ENCODE measurements around the gene DHRS11.

The DHRS11 gene, protein sequence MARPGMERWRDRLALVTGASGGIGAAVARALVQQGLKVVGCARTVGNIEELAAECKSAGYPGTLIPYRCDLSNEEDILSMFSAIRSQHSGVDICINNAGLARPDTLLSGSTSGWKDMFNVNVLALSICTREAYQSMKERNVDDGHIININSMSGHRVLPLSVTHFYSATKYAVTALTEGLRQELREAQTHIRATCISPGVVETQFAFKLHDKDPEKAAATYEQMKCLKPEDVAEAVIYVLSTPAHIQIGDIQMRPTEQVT

DNA sequence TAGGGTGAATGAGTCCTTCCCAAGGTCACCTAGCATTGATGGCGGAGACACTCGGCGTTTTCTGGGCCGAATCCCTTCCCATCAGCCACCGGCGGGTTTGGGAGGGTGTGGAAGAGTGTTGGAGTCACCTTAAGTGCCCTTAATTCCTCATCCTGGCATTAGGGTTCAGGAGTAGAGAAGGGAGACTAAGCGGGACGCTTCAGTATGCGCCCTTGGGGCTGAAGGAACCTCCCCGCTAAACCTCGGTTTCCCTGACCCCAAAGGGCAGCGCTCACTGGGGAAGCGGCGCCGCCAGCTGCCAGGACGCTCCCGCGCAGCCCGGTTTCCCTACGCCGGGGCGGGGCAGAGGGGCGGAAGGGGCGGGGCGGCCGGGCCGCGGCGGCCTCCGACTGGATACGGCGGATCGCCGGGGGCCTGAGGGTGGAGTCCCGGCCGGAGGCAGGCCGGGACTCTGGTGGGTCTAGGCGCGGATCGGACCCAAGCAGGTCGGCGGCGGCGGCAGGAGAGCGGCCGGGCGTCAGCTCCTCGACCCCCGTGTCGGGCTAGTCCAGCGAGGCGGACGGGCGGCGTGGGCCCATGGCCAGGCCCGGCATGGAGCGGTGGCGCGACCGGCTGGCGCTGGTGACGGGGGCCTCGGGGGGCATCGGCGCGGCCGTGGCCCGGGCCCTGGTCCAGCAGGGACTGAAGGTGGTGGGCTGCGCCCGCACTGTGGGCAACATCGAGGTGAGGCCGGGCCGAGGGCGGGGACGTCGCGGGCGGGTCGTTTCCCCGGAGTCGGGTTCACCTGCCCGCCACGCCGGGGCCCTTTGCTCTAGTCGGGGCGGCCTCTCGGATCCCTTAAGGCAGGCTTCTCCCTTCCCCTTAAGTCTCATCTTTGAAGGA, at the start of gene DHRS11:
Gene DHRS11, plus strand, starts transcription at position 446 of the 882 bp plus-strand sequence. Its CDS starts 131 bp downstream, at position 577.
- peak; percentile 85 for DNase-seq

DNA sequence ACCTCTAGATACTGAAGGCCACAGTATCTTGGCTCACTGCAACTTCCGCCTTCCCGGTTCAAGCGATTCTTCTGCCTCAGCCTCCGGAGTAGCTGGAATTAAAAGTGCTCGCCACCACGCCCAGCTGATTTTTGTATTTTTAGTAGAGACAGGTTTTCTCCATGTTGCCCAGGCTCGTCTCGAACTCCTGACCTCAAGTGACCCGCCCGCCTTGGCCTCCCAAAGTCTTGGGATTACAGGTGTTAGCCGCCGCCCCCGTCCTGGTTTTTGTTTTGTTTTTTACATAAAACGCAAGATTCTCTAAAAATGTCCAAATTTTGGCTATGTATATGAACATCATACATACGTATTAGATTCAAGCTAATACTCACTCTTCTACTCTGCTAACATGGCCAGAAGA, 48.9 kb upstream of the DHRS11 start:
- DNase-seq = no peak

DNA sequence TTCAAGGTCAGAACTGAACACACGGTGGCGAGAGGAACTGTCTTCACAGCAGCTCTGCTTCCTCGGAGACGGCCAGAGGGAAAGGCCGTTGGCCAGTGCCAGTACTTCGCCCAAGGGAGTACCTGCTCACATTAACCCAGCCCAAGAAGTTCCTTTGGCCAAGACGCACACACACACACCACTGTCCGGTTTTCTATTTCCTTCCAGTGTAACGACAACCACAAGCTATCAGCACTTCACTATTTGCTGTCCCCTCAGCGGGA, 47.7 kb upstream of the DHRS11 start:
- peak; percentile 64 for DNase-seq

DNA sequence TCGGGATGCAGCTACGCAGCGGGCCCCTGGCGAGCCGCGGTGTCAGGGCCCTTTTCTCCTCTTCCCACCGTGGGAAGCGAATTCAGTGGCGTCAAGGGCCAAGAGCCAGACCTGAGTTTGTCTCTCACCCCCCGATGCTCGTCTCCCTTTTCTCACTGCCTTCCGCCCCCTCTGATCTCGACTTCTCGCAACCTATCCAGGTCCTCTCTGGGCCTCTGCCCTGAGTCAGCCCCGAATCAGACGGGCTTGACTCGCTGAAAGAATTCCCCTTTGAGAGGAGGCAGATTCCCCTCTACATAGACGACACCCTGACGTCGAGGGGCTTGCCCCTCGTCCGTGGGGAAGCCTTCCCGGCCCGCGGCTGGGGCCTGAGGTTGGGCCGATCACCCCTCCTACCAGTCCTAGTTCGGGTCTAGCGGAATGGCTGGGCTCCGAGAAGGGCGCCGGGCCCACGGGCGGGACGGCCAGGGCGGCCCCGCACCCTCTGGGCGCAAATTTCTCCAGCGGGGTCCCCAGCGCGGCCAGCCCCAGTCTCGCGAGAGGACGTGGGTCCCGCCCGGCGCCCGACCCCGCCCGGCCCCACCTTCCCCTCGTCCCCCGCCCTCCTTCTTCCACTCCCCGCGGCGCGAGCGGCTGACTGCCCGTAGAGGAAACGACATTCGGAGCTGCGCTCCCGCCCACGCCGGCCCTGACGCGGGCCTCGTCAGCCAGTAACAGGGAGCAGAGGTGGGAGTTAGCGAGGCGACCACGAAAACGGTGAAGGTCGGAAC, 47.2 kb upstream of the DHRS11 start, which contains the start of gene GGNBP2:
Gene GGNBP2, plus strand, starts transcription at position 613 of the 770 bp plus-strand sequence. CDS start 806 bp downstream, outside the sequence.
- DNase-seq = peak; percentile 98

DNA sequence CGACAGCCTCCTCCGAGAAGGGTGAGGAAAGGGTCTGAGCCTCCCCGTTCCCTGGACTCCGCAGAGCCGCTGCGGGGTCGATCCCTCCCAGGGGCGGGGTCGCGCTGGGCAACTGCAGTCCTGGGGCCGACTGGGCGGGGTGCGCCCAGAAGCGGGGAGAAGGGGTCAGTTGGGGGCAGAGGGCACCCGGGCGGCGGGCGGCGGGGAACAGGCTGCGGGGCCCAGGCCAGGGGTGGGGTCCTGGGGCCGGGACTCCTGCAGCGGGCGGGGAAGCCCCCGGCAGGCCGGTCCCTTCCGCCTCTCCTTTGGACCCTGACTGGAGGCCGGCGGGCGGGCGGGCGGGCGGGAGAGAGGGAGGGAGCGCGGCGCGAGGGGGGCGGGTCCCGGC, 46.6 kb upstream of the DHRS11 start:
- DNase-seq = no peak

DNA sequence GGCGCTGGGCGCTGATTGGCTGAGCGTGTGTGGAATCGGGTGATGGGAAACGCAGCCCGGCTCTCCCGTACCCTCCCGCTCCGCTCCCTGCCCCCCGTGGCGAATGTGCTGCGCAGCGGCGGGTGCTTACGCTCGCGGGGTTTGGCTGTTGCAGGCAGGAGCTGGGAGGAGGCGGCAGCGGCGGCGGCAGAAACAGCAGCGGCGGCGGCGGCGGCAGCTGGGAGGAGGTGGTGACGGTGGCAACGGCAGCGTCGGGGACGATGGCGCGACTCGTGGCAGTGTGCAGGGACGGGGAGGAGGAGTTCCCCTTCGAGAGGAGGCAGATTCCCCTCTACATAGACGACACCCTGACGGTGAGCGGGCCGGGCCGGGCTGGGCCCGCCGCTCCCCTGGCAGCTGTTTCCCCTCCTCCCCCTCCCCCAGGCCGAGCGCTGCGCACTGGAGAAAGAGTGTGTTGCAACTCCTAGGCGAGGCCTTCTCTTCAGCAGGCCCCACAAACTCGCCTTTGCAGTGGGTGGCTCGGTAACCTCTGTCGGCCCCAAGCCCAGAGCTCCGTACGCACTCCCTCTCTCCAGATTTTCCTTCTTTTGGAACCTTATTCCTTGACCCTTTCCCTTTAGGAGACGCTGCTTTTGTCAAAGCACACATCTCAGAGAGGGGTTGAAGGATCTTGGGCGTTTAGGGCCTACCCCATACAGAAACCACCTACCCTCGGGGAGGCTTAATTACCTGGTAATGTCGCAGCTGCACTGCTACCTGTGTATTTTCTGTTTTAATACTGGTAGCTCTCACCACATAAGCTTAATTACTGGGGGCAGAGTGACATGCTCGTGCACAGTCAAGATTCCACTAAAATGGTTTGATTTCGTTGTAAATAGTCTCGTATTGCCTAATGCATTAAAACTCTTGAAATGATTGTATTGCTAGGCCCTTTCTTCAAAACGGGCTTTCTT, 45.9 kb upstream of the DHRS11 start:
- DNase-seq = peak; percentile 99

DNA sequence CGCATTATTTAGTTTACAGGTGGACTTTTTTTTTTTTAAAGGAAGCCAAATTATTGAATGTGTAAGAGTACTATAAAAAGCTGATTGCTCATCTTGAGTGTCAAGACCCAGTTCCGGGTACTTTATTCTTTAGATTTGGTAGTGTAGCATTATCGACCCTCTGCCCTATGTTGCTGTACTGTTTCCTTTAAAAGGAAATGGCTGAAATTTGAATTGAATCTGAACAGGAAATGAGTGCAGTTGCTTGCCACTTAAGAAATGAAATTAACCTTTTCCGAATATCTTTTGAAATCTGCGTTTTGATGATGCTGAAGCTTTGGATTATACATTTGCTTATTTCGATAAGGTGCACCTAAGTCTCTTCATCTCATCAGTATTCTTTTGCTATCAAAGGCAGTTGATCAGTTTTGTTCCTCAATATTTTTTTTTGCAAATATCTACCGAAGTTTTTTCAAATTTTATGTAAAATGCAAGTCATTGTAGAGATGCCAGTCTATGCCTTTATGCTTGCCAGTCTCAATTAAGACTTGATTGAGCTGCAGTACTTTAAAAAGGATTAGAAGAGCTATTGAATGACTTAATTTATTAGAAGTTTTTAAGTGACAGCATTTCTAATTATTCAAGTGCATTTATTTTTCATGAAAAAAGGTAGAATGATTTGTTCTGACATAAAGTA, 45.1 kb upstream of the DHRS11 start:
- DNase-seq = no peak

DNA sequence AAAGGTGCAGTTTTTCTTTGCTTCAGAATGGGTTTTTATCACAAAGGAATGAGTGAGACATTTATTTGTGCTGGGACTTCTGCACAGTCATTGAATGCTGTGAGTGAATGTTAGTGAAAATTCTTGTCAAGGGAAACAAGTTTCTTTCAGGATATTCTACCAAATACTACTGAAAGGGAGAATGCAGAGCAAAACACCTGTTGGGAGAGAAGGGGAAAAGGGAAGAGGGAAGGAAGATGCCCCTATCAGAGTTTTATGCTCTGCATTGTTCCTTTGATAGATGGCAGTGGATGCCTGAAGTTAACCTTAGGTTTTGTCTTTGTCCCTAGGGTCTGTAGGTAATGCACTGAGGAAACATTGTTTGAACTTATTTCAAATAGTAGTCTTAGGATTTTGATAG, 43.9 kb upstream of the DHRS11 start:
- no peak for DNase-seq

DNA sequence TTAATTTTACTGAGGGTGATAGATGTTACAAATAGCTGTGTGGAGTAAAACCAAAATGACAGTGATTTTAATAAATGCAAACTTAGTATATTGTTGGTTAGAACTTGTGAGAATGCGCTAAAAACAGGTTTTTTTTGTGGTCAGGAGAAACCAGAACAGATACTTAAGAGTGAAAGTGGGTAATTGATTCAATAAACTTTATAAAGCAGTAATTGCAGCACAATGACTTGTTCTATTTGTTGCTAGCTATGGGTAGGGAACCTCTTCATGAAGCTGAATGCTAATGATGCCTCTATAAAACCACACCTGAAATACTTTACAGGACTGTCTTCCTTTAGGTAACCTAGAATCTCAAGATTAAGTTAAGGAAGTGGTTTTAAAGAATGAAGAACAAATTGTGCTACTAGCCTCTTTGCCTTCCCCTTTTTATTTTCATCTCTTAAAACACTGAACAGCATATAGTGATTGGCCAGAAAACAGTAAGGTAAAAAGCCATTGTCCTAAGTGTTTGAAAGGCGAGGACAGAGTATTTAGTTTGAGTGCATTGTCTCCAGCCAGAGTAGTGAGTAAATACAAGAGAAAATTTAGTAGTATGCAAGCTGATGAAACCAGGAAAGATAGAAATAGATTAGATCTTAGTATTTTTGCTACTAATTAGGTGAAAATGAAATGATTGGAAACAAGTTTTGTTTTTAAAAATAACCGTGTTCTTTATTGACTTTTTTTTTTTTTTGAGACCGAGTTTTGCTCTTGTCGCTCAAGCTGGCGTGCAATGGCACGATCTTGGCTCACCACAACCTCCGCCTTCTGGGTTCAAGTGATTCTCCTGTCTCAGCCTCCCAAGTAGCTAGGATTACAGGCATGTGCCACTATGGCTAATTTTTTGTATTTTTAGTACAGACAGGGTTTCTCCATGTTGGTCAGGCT, 40.9 kb upstream of the DHRS11 start:
- peak; percentile 29 for DNase-seq

DNA sequence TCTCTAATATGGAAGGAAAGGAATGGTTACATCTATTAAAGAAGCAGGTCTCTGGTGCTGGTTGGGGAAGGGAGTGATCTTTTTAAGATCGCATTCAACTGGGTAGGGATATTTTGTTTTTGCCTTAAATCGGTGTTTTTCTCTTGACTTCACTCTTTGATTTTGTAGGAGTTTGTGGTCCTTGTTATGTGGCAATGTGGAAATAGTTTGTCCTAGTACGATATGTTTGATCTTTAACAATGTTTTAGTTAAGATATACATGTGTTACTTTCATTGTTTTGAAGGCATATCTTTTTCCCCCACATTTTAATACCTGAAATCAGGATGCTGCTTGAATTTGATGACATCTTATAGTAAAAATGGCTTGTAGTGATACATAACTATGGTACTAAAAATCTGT, 38.2 kb upstream of the DHRS11 start:
- DNase-seq = no peak

DNA sequence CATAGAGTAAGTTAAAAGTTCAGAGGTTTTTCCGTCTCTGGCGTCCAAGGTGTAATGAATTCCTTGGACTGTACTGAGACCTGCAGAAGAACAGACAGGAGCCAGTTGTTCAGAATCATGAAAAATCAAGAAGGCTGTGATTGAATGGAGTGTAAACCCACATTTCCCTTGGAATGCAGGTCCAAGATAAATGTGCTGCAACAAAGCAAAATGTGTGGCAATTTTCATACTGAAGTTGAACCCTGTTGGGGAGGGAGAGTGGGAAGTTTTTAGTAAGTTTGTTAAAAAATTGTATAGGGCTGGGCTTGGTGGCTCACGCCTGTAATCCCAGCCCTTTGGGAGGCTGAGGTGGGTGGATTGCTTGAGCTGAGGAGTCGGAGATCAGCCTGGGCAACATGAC, 25.6 kb upstream of the DHRS11 start:
- no peak for DNase-seq

DNA sequence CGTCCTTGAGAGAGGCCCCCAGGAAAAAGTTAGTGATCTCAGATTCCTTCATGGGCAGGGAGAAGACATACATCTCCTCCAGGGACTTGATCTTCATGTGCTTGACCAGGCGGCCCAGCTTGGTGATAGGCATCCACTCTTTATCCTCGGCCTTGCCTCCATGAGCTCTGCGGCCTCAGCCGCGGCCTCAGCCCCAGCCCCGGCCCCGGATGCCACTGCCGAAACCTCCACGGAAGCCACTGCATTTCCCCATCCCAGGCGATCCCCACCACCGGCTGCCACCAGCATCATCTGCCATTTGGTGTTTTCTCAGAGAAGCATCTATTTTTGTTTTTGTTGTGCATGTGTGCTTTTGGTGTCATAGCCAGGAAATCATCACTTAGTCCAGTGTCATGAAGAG, 16.7 kb upstream of the DHRS11 start:
- no peak for DNase-seq

DNA sequence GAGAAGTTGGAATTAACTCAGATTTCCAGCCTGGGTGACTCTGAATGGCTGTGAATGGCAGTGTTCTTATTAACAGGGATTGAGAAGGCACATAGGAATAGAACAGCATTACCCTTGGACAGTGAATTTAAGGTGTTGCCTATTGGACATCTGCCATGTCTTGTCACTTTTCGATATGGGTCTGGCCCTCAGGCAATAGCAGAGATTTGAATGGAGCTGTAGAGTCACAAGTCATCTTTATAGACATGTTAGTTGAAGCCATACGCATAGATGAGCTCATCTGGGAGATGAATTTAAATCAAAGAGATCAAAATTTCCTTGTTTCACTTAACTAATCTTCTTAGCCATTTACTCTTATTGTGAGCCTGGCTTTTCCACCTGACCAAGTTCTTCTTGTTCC, 14.9 kb upstream of the DHRS11 start:
- no peak for DNase-seq

DNA sequence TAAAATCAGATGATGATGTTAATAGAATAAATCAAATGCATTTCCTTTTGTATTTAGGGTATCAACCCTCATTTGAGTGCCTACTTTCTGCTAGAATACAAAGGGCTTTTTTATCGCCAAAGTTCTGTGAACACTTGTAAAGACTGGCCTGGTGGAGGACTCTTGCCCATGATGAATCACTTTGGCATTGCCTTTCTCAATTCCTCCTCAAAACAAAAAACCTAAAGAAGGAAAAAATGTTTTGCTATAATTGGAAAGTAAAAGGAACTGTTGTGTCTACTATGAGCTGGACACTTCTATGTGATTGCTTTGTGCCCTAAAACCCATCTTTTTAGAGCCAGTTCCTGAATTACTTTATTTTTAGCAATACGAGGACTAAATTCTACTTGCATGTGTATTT, 13.0 kb upstream of the DHRS11 start:
- DNase-seq = no peak

DNA sequence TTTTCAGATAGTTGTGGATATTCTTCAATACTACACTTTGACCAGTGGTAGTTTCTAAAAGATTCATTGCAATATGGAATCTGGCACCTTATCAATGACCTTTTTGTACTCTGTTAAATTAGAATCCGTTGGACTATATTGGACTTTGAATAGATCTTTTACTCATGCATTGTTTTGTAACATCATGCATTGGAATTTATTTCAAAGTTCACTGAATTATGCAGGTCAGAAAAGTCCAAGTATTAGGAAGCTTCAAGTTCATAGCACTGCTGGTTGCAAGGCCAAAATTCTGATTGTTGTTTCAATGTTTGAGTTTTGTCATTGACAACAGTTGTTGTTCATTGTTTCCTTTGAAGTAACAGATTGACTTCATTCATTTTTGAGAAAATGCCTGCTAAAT, 7.9 kb upstream of the DHRS11 start:
- no peak for DNase-seq

DNA sequence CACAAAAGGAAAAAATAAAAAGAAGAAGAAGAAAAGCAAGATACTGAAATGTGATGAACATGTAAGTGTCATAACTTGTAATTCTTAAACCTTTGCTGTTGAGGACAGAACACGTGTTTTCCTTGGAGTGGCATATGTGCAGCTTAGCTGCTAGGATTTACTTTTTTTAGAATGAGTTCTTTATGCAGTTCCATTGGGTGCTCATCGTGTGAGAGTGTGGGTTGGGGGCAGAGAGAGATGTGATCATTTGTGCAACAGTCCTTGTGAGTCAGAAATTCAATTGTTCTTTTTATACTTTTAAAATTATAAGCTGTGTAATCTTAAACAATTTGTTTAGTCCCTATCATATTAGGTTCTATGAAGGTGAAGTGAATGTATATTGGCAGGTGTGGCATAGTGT, 5.5 kb upstream of the DHRS11 start:
- DNase-seq = no peak

DNA sequence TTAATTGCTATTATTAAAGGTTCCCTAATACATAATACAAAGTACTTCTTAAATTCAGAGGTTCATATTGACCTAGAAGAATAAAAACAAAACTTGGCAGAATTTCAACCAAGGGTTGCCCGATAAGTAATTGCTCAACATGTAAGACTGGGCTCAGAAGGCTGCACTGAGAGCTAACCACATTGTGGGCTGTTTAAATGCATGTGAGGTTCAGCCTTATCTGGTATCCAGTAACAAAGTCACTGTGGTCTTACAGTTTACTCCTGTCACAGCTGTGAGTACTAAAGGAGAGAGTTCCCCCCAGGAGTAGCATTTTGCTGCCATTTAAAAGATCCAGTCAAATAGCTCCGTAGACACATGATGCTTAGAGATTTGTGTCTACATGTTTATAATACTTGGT, 1.6 kb upstream of the DHRS11 start:
- no peak for DNase-seq

DNA sequence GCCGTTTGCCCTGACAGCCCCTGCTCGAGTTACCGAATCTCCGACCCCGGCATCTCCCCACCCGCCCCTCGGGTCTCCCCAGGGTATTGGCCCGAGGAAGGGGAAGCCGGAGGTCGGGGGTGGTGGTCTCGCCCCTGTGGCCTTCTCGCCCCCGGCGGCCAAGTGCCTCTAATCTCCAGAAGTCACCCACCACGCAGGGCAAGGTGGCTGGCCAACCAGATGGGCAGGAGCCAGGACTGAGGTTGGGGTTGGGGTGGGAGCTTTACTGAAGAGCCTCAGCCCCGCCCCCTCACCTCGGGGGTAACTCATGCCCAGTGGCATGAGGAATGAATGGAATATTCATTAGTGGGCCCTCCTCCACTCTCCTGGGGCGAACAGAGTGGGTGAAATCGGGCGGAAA, 637 bp downstream of the DHRS11 start:
- no peak for DNase-seq

DNA sequence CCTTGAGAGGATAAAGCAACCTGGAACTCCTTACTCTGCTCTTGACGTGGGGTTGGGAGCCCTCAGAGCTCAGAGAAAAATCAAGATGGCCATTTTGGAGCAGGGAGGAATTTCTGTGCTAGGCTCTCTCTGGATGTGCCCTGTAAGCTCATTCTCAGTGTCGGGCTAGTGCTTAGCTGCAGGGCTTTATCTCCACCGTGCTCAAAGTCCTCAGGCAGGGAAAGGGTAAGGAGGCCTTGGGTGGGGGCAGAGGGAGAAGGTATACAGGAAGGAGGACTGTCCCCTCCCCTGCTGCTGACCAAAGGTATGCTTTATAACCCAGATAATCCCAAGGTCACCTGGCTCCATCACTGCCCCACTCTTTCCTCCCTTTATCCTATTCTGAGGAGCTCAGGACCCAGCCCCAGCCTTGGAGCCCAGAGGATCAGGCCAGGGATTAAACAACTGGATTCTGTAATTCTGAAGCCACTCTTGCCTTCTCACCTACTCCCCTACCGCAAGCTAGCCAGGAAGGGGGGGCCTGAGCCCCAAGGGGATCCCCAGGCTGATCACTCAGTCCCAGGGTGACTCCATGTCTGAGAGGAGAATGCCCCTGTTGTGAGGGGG, 1.1 kb downstream of the DHRS11 start:
- no peak for DNase-seq

DNA sequence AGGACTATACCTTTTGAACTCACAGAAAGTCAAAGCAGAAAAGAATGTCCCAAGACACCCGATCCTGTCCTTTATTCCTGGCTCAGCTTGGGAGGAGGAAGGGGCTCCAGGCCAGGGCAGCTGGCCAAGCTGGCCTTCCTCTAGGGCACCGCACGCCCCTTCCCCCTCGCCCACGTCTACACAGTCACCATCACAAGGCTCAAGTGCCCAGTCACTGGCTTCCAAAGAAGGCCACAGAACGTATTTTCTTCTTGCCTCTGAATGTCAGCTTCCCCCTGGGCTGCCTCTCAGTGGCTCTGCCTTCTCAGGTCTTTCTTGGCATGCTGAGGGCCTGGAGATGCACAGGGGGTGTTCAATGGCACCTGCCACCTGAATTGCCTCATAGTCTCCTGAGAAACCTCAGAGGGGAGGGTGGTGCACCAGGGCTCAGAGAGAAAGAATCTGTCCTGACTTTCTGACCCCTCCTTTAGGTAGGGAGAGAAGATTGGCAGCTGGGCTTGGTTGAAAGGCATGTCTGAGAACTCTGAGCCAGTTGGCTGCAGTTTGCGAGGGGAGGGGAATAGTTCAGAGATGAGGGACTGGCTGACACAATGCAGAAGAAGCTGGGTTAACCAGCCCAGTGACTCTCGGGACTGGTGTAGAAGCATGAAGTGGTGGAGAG, 2.1 kb downstream of the DHRS11 start:
- DNase-seq = no peak

Data from NCI-H774 (cell line).